Natural killer cell (primary cell): ENCODE results near the gene TBCC. TPM values are rescaled to one million over a fixed set of nuclear protein-coding genes. Genes with fewer than 3 reads are reported as not detected.
A peak's percentile ranks its signal among the peaks of the same experiment; 100 is the strongest.

Source experiments
- ATAC-seq, 3 donors: fragments of 150-1000 bp in 2 of 3; fragments of 200-7000 bp in 1 of 3; cut with Tn5 transposase; 1 replicate in 1 of 3; 2 replicates in 2 of 3; pipeline ENCODE4 v1.10.0; 2021; ENCODE audit warnings: mild to moderate bottlenecking in 2 of 3, moderate library complexity in 2 of 3
- DNase-seq, 2 donors: peaks; one replicate each; pipeline versions ENCODE4 v3.0.0 to v3.0.0-alpha.2; 2013 to 2021; ENCODE audit warnings: mixed read lengths in 1 of 2
- H3K27ac ChIP-seq: one replicate; pipeline ENCODE4 v1.5.1; 2013; ENCODE audit warnings: mild to moderate bottlenecking, low read length
- H3K27me3 ChIP-seq: one replicate; pipeline ENCODE4 v1.6.1; 2013; ENCODE audit warnings: low read length; ENCODE audit not compliant: control insufficient read depth, insufficient read depth
- H3K36me3 ChIP-seq: one replicate; pipeline ENCODE4 v1.6.1; 2013; ENCODE audit warnings: low read length; ENCODE audit not compliant: control insufficient read depth, insufficient read depth
- H3K4me1 ChIP-seq: one replicate; pipeline ENCODE4 v1.6.1; 2013; ENCODE audit warnings: low read length; ENCODE audit not compliant: control insufficient read depth, insufficient read depth
- H3K4me3 ChIP-seq: one replicate; pipeline ENCODE4 v1.5.1; 2013; ENCODE audit warnings: low read length
- H3K9me3 ChIP-seq: one replicate; pipeline ENCODE4 v1.6.1; 2013; ENCODE audit warnings: low read length; ENCODE audit not compliant: control insufficient read depth, insufficient read depth
- H3K27ac Mint-ChIP-seq, 2 donors: one replicate each; pipeline ENCODE4 v1.8.0; 2022; ENCODE audit warnings: mild to moderate bottlenecking in 2 of 2, mixed read lengths in 2 of 2, moderate library complexity in 1 of 2
- H3K27me3 Mint-ChIP-seq, 2 donors: one replicate each; pipeline ENCODE4 v1.8.0; 2022; ENCODE audit warnings: low read depth in 2 of 2, mixed read lengths in 2 of 2
- H3K36me3 Mint-ChIP-seq: one replicate; pipeline ENCODE4 v1.8.0; 2022; ENCODE audit warnings: mixed read lengths
- H3K4me1 Mint-ChIP-seq, 2 donors: one replicate each; pipeline ENCODE4 v1.8.0; 2022; ENCODE audit warnings: mixed read lengths in 2 of 2
- H3K4me3 Mint-ChIP-seq: one replicate; pipeline ENCODE4 v1.8.0; 2022; ENCODE audit warnings: mild to moderate bottlenecking, moderate library complexity, mixed read lengths
- H3K9me3 Mint-ChIP-seq, 2 donors: one replicate each; pipeline ENCODE4 v1.8.0; 2022; ENCODE audit warnings: mixed read lengths in 2 of 2
- WGBS: methylation state at CpG from one replicate; pipeline ENCODE4 v1.1.7; 2013; ENCODE audit warnings: missing lambda C conversion rate; ENCODE audit not compliant: insufficient coverage; 5-methylcytosine and 5-hydroxymethylcytosine counted together
- intact Hi-C: fragments of 100-400 bp; cut with micrococcal nuclease; formaldehyde crosslinking; loops from one replicate; pipeline ENCODE4 v1.14.2; 2022
- total RNA-seq, 4 donors: library from RNA; stranded (reverse); fragments of 120-200 nt in 1 of 4; gene quantifications; one replicate each; pipeline versions ENCODE4 v1.2.3 to v1.2.4, GENCODE V29; 2013 to 2022
- TF ChIP-seq, protein P1 (sequence below): fragments of 200-600 bp; IDR thresholded peaks from one replicate; pipeline ENCODE4 v1.8.0; 2022; ENCODE audit warnings: antibody characterized with exemption

The TBCC gene
- total RNA-seq, 3 donors from 2014 or later (not counting 1 experiment from before 2014, with no cell fraction given) = 64.1 to 77.6 (median 65.6) TPM

- Histone ChIP-seq H3K4me1 (peaks cover 67% of the 10 kb centered on the region), H3K4me3 (no peak overlapping the region), H3K27ac (peak overlapping the region; percentile 80), H3K27me3 (no peaks in the 10 kb centered on the region), H3K36me3 (no peaks in the 10 kb centered on the region), H3K9me3 (no peaks in the 10 kb centered on the region)
- Mint-ChIP-seq H3K36me3 (no peaks in the 10 kb centered on the region), H3K27ac (peak overlapping the region; percentile 92 to 94), H3K9me3 (no peaks in the 10 kb centered on the region), H3K4me1 (peaks cover 52 to 57% of the 10 kb centered on the region in 2 donors), H3K27me3 (peaks cover 0 to 3% of the 10 kb centered on the region in 2 donors), H3K4me3 (peak overlapping the region; percentile 82)
- ATAC-seq = no peak
- intact Hi-C loops = loop anchor here (5.0 kb wide), 2 partner anchors 48 to 608 kb away; no protein-coding TSS in a partner anchor
- WGBS = 98% methylated on average over 4 of the region's 4 CpGs
- DNase-seq = peak in 1 of 2 donors; percentile 62
- TF ChIP-seq, protein P1, sequence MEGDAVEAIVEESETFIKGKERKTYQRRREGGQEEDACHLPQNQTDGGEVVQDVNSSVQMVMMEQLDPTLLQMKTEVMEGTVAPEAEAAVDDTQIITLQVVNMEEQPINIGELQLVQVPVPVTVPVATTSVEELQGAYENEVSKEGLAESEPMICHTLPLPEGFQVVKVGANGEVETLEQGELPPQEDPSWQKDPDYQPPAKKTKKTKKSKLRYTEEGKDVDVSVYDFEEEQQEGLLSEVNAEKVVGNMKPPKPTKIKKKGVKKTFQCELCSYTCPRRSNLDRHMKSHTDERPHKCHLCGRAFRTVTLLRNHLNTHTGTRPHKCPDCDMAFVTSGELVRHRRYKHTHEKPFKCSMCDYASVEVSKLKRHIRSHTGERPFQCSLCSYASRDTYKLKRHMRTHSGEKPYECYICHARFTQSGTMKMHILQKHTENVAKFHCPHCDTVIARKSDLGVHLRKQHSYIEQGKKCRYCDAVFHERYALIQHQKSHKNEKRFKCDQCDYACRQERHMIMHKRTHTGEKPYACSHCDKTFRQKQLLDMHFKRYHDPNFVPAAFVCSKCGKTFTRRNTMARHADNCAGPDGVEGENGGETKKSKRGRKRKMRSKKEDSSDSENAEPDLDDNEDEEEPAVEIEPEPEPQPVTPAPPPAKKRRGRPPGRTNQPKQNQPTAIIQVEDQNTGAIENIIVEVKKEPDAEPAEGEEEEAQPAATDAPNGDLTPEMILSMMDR = no peak
Observed at GRCh38 chr6:42774201-42774600, 28.3 kb upstream of the TBCC start.

GRCh38 chr6:42771741-42772100, 25.8 kb upstream of the TBCC start:
- peak overlapping the region; percentile 96 to 98 for H3K27ac Mint-ChIP-seq
- Histone ChIP-seq H3K9me3 (no peaks in the 10 kb centered on the region), H3K4me1 (peaks cover 78% of the 10 kb centered on the region), H3K27me3 (no peaks in the 10 kb centered on the region), H3K36me3 (no peaks in the 10 kb centered on the region), H3K4me3 (peak overlapping the region; percentile 17), H3K27ac (peak overlapping the region; percentile 98)
- H3K4me1 Mint-ChIP-seq = peaks cover 68 to 69% of the 10 kb centered on the region in 2 donors
- H3K36me3 Mint-ChIP-seq = no peaks in the 10 kb centered on the region
- peak; percentile 14 to 29 (median 20) for ATAC-seq
- peak overlapping the region; percentile 92 for H3K4me3 Mint-ChIP-seq
- peak in 1 of 2 donors; percentile 79 for DNase-seq
- H3K27me3 Mint-ChIP-seq = peaks cover 0 to 3% of the 10 kb centered on the region in 2 donors
- TF ChIP-seq, protein P1 = no peak
- H3K9me3 Mint-ChIP-seq = no peaks in the 10 kb centered on the region
- 19% methylated on average over 2 of the region's 3 CpGs for WGBS
- intact Hi-C loops = loop anchor here (1.0 to 5.0 kb wide), 4 partner anchors 11 to 611 kb away; partner anchors contain the start of genes BICRAL and TBCC

DNA sequence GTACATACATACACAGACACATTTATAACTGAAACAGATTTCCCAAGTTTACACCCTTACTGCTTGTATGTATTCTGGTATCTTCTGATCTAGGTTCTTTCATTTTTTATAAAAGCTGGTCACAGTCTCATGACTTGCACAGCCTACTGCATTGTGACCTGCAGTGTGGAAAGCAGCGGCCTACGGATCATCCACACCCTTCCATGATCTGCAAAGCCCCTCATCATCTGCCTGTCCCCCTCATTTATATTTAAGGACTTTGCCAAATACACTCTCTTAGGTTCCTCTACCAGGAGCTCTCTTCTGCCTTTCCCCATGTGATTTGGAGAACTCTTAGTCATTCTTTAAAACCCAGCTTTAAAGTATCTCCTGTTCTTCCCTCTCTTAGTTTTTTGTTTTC, 23.9 kb upstream of the TBCC start:
- WGBS = 100% methylated on average over 2 of the region's 2 CpGs
- intact Hi-C loops = loop anchor here (5.0 kb wide), 2 partner anchors 52 to 612 kb away; no protein-coding TSS in a partner anchor
- Histone ChIP-seq H3K9me3 (no peaks in the 10 kb centered on the region), H3K4me3 (no peak overlapping the region), H3K27me3 (no peaks in the 10 kb centered on the region), H3K36me3 (no peaks in the 10 kb centered on the region), H3K4me1 (peaks cover 73% of the 10 kb centered on the region), H3K27ac (peak overlapping the region; percentile 98)
- Mint-ChIP-seq H3K4me1 (peaks cover 75 to 79% of the 10 kb centered on the region in 2 donors), H3K27me3 (peaks cover 0 to 3% of the 10 kb centered on the region in 2 donors), H3K27ac (peak overlapping the region; percentile 96 to 98), H3K4me3 (peak overlapping the region; percentile 38), H3K36me3 (no peaks in the 10 kb centered on the region), H3K9me3 (no peaks in the 10 kb centered on the region)
- DNase-seq (peak in 1 of 2 donors; percentile 41), ATAC-seq (no peak)
- TF ChIP-seq, protein P1 = no peak

GRCh38 chr6:42769051-42769450, 23.1 kb upstream of the TBCC start:
- Mint-ChIP-seq H3K36me3 (no peaks in the 10 kb centered on the region), H3K4me1 (peaks cover 68 to 73% of the 10 kb centered on the region in 2 donors), H3K27me3 (peaks cover 0 to 3% of the 10 kb centered on the region in 2 donors), H3K27ac (peak overlapping the region; percentile 16 to 96), H3K9me3 (no peaks in the 10 kb centered on the region), H3K4me3 (no peak overlapping the region)
- TF ChIP-seq, protein P1 = no peak
- no peak overlapping the region for H3K4me3 ChIP-seq
- intact Hi-C loops = no loop called here
- H3K27me3 ChIP-seq = no peaks in the 10 kb centered on the region
- DNase-seq = no peak
- no peaks in the 10 kb centered on the region for H3K36me3 ChIP-seq
- peaks cover 65% of the 10 kb centered on the region for H3K4me1 ChIP-seq
- ATAC-seq = no peak
- H3K27ac ChIP-seq = no peak overlapping the region
- 95% methylated on average over 4 of the region's 4 CpGs for WGBS
- H3K9me3 ChIP-seq = no peaks in the 10 kb centered on the region
